SJCRH30 (cell line): Measurements from ENCODE around the gene STARD7. TPM values are rescaled to one million over a fixed set of nuclear protein-coding genes. Genes with fewer than 3 reads are reported as not detected.

ENCODE experiments used
- DNase-seq, 2 experiments: peaks; one replicate each; pipeline ENCODE4 v3.0.0-alpha.2; 2015 to 2020
- H3K27ac ChIP-seq: fragments of 250-450 bp; sonication (Bioruptor Pico); 2 replicates; pipeline ENCODE4 v1.5.1; 2020; ENCODE audit warnings: mild to moderate bottlenecking, moderate library complexity
- H3K27me3 ChIP-seq: fragments of 250-450 bp; sonication (Bioruptor Pico); 2 replicates; pipeline ENCODE4 v1.5.1; 2020; ENCODE audit warnings: mild to moderate bottlenecking, moderate library complexity
- H3K36me3 ChIP-seq: fragments of 250-450 bp; sonication (Bioruptor Pico); 2 replicates; pipeline ENCODE4 v1.5.1; 2020; ENCODE audit warnings: mild to moderate bottlenecking, moderate library complexity
- H3K4me1 ChIP-seq: fragments of 250-450 bp; sonication (Bioruptor Pico); 2 replicates; pipeline ENCODE4 v1.5.1; 2020; ENCODE audit warnings: mild to moderate bottlenecking, moderate library complexity
- H3K4me3 ChIP-seq: fragments of 250-450 bp; sonication (Bioruptor Pico); 2 replicates; pipeline ENCODE4 v1.5.1; 2020; ENCODE audit warnings: mild to moderate bottlenecking, moderate library complexity
- H3K9me3 ChIP-seq: fragments of 250-450 bp; sonication (Bioruptor Pico); replicated peaks from 2 replicates; pipeline ENCODE4 v1.5.1; 2020; ENCODE audit warnings: mild to moderate bottlenecking, moderate library complexity
- total RNA-seq: library from RNA; depleted of rRNA; stranded (reverse); fragments of >200 nt; shearing (Covaris generic); gene quantifications from 2 replicates; pipeline ENCODE4 v1.2.3, GENCODE V29; 2014

The STARD7 gene
- total RNA-seq, 1 experiment from 2014 or later = 243 TPM

GRCh38 chr2:96213379-96213778, 4.8 kb upstream of the STARD7 start:
- H3K27me3 ChIP-seq = no peaks in the 10 kb centered on the region
- H3K4me3 ChIP-seq = no peak overlapping the region

GRCh38 chr2:96212339-96212738, 3.7 kb upstream of the STARD7 start:
- Histone ChIP-seq H3K4me1 (peaks cover 4% of the 10 kb centered on the region; the same call in 1 of the 2 replicates), H3K27ac (no peak overlapping the region), H3K4me3 (no peak overlapping the region), H3K9me3 (no peaks in the 10 kb centered on the region), H3K36me3 (no peaks in the 10 kb centered on the region), H3K27me3 (no peaks in the 10 kb centered on the region)
- DNase-seq = no peak

More at GRCh38 chr2:96213379-96213778, 4.8 kb upstream of the STARD7 start:
- Histone ChIP-seq H3K4me1 (peaks cover 4% of the 10 kb centered on the region; the same call in 1 of the 2 replicates), H3K27ac (no peak overlapping the region), H3K36me3 (no peaks in the 10 kb centered on the region), H3K9me3 (no peaks in the 10 kb centered on the region)
- no peak for DNase-seq

- H3K4me3 ChIP-seq = peak overlapping the region; percentile 87
- no peaks in the 10 kb centered on the region for H3K27me3 ChIP-seq
- H3K9me3 ChIP-seq = no peaks in the 10 kb centered on the region
- no peak overlapping the region; the same call in 1 of the 2 replicates for H3K27ac ChIP-seq
- H3K4me1 ChIP-seq = peaks cover 4% of the 10 kb centered on the region; the same call in 1 of the 2 replicates
- H3K36me3 ChIP-seq = 0 out of 2 replicates have a peak, but pooled peaks cover 3% of the 10 kb centered on the region
- DNase-seq = no peak
Measured at GRCh38 chr2:96209729-96210085, 1.1 kb upstream of the STARD7 start.

GRCh38 chr2:96209011-96209728, 543 bp upstream of the STARD7 start:
- H3K27me3 ChIP-seq = no peaks in the 10 kb centered on the region
- H3K9me3 ChIP-seq = no peaks in the 10 kb centered on the region
- peak overlapping the region; percentile 95 for H3K27ac ChIP-seq
- peak overlapping the region; percentile 87 for H3K4me3 ChIP-seq
- DNase-seq = peak in 1 of 2 experiments; percentile 9
- 0 out of 2 replicates have a peak, but pooled peaks cover 3% of the 10 kb centered on the region for H3K36me3 ChIP-seq
- peaks cover 4% of the 10 kb centered on the region; the same call in 1 of the 2 replicates for H3K4me1 ChIP-seq

- Histone ChIP-seq H3K9me3 (no peaks in the 10 kb centered on the region), H3K27ac (peak overlapping the region; percentile 95), H3K4me3 (peak overlapping the region; percentile 87), H3K4me1 (peaks cover 11% of the 10 kb centered on the region), H3K27me3 (no peaks in the 10 kb centered on the region), H3K36me3 (peaks cover 3% of the 10 kb centered on the region; the same call in 1 of the 2 replicates)
- no peak for DNase-seq
Measured at GRCh38 chr2:96207774-96208142, 869 bp downstream of the STARD7 start.

GRCh38 chr2:96207073-96207773, 1.4 kb downstream of the STARD7 start:
- DNase-seq = peak in 1 of 2 experiments; percentile 13
- Histone ChIP-seq H3K4me1 (peaks cover 13% of the 10 kb centered on the region), H3K27ac (peak overlapping the region; percentile 95; the same call in 1 of the 2 replicates), H3K4me3 (peak overlapping the region; percentile 87), H3K9me3 (no peaks in the 10 kb centered on the region), H3K27me3 (no peaks in the 10 kb centered on the region), H3K36me3 (peaks cover 3% of the 10 kb centered on the region; the same call in 1 of the 2 replicates)

- no peak overlapping the region for H3K27ac ChIP-seq
- DNase-seq = no peak
- H3K27me3 ChIP-seq = no peaks in the 10 kb centered on the region
- no peak overlapping the region for H3K4me3 ChIP-seq
- H3K4me1 ChIP-seq = peaks cover 16% of the 10 kb centered on the region
- H3K9me3 ChIP-seq = no peaks in the 10 kb centered on the region
- peaks cover 3% of the 10 kb centered on the region; the same call in 1 of the 2 replicates for H3K36me3 ChIP-seq
Measured at GRCh38 chr2:96205888-96206287, 2.7 kb downstream of the STARD7 start.

- H3K4me1 ChIP-seq = peaks cover 16% of the 10 kb centered on the region
- H3K27ac ChIP-seq = no peak overlapping the region
- H3K36me3 ChIP-seq = peaks cover 3% of the 10 kb centered on the region; the same call in 1 of the 2 replicates
- no peaks in the 10 kb centered on the region for H3K9me3 ChIP-seq
- no peak overlapping the region for H3K4me3 ChIP-seq
- no peak for DNase-seq
- no peaks in the 10 kb centered on the region for H3K27me3 ChIP-seq
Measured at GRCh38 chr2:96204836-96205624, 3.6 kb downstream of the STARD7 start.

GRCh38 chr2:96203130-96204028, 5.2 kb downstream of the STARD7 start:
- H3K4me3 ChIP-seq = no peak overlapping the region
- no peak for DNase-seq

GRCh38 chr2:96202152-96202854, 6.3 kb downstream of the STARD7 start:
- H3K27ac ChIP-seq = no peak overlapping the region
- H3K4me3 ChIP-seq = no peak overlapping the region
- peaks cover 3% of the 10 kb centered on the region; the same call in 1 of the 2 replicates for H3K36me3 ChIP-seq
- H3K9me3 ChIP-seq = no peaks in the 10 kb centered on the region
- peak in 1 of 2 experiments; percentile 28 for DNase-seq
- no peaks in the 10 kb centered on the region for H3K27me3 ChIP-seq
- peaks cover 12% of the 10 kb centered on the region for H3K4me1 ChIP-seq

More at GRCh38 chr2:96203130-96204028, 5.2 kb downstream of the STARD7 start:
- H3K4me1 ChIP-seq = peaks cover 12% of the 10 kb centered on the region
- H3K9me3 ChIP-seq = no peaks in the 10 kb centered on the region
- H3K36me3 ChIP-seq = peaks cover 3% of the 10 kb centered on the region; the same call in 1 of the 2 replicates
- H3K27me3 ChIP-seq = no peaks in the 10 kb centered on the region
- H3K27ac ChIP-seq = no peak overlapping the region

- no peak for DNase-seq
- Histone ChIP-seq H3K27ac (no peak overlapping the region), H3K36me3 (no peaks in the 10 kb centered on the region; the same call in none of the 2 replicates), H3K27me3 (no peaks in the 10 kb centered on the region), H3K9me3 (no peaks in the 10 kb centered on the region), H3K4me3 (no peak overlapping the region), H3K4me1 (peaks cover 12% of the 10 kb centered on the region)
Measured at GRCh38 chr2:96201338-96201737, 7.3 kb downstream of the STARD7 start.

- Histone ChIP-seq H3K9me3 (no peaks in the 10 kb centered on the region), H3K27ac (no peak overlapping the region), H3K4me3 (no peak overlapping the region), H3K27me3 (no peaks in the 10 kb centered on the region), H3K4me1 (peaks cover 12% of the 10 kb centered on the region), H3K36me3 (peaks cover 16% of the 10 kb centered on the region)
- DNase-seq = no peak
Measured at GRCh38 chr2:96198921-96199320, 9.7 kb downstream of the STARD7 start.

GRCh38 chr2:96197546-96198255, 10.9 kb downstream of the STARD7 start:
- Histone ChIP-seq H3K4me1 (peaks cover 5% of the 10 kb centered on the region; the same call in 1 of the 2 replicates), H3K9me3 (no peaks in the 10 kb centered on the region), H3K27me3 (no peaks in the 10 kb centered on the region), H3K27ac (no peak overlapping the region), H3K4me3 (no peak overlapping the region), H3K36me3 (peaks cover 28% of the 10 kb centered on the region)
- no peak for DNase-seq
